Stimulated activated CD8-positive, alpha-beta memory T cell treated with anti-CD3 and anti-CD28 coated beads, Interleukin-15, amount 100 ng/mL, for 24 hours (primary cell): ENCODE data around the gene PDCD1LG2.
"Not testable (repeated sequence)": the region's sequence is repeated elsewhere in the genome, so short reads cannot be mapped to it uniquely, and the experiment has no call there.

ENCODE experiments used
- DNase-seq: peaks from one replicate; pipeline ENCODE4 v3.0.0-alpha.2; 2020; ENCODE audit warnings: low read depth

PDCD1LG2 gene

GRCh38 chr9:5566054-5566618, 55.8 kb downstream of the PDCD1LG2 start:
- DNase-seq: no peak

GRCh38 chr9:5568868-5569267, 58.5 kb downstream of the PDCD1LG2 start:
- DNase-seq: no peak

- no peak for DNase-seq
These were observed 59.1 kb downstream of the PDCD1LG2 start for GRCh38 chr9:5569409-5569808.

DNA sequence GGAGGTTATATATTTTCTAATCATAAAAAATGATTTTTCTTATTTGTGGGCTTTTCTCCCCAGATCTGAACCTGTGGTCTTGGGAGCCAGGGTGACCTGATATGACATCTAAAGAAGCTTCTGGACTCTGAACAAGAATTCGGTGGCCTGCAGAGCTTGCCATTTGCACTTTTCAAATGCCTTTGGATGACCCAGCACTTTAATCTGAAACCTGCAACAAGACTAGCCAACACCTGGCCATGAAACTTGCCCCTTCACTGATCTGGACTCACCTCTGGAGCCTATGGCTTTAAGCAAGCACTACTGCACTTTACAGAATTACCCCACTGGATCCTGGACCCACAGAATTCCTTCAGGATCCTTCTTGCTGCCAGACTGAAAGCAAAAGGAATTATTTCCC, 59.6 kb downstream of the PDCD1LG2 start:
- no peak for DNase-seq

DNA sequence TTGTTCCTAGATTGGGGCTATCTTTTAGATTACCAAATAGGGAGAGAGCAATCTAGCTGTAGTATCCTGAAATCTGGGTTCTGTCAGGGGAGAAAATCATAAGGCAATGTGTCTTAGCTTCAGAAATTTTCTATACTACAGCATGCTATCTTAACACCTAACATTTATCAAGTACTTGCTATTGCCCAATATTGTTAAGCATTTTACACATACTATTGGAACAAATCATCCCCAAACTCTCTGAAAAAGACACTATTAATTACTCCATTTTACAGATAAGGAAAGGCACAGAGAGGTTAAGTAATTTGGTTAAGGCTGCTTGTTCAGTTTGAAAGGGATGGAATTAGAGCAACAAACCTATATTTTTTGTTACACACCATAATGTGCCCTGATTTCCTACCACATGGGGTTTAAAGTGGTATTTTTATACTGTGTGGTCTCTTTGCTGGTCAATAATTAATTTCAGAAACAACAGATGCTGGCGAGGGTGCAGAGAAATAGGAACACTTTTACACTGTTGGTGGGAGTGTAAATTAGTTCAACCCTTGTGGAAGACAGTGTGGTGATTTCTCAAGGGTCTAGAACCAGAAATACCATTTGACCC, 61.4 kb downstream of the PDCD1LG2 start:
- DNase-seq: no peak

GRCh38 chr9:5574097-5574496, 63.8 kb downstream of the PDCD1LG2 start:
- DNase-seq: no peak

GRCh38 chr9:5575000-5575399, 64.7 kb downstream of the PDCD1LG2 start:
- no peak for DNase-seq

DNA sequence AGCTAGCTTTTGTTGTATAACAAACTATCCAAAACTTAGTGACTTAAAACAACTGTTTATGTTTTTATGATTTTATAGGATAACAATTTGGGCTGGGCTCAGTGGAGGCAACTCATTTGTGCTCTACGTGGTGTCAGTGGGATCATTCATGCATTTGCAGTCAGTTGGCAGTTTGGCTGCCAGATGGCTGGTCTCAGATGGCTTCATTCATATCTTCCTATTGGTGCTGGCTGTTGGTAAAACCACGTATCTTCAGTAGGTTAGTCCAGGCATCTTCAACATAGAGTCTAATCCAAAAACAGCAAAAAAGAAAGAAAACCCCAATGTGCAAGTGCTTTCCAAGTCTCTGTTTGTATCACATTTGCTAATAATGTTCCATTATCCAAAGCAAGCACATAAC, 66.9 kb downstream of the PDCD1LG2 start:
- no peak for DNase-seq

DNA sequence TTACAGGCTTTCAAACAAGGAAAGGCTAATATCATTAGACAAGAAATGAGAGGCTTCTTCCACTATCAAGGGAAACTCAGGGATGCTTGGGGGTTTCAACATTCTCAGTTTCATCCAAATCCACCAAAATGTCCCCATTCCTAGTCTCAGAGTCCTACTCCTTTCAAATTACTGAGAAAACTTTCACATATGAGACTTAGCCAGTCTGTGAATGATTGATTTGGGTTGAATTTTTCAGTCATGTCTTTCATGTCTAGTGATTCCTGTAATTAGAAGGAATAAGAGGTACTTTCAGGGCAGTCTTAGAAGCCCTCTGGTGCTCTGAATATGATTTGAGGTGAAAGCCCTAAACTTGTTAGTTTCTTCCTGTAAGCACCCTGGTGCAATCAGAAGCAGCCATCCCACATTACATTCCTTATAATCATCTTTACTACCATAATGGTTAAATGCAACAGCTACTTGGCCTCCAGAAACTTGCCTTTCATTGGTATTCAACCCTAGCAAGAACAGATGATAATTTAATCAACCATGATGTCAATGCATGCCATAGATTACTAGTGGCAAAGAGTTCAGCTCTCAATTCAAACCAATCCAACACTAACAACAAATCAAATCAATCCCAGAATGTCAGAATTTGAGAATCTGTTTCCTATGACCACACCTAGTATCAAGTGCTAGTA, 67.8 kb downstream of the PDCD1LG2 start:
- no peak for DNase-seq

DNA sequence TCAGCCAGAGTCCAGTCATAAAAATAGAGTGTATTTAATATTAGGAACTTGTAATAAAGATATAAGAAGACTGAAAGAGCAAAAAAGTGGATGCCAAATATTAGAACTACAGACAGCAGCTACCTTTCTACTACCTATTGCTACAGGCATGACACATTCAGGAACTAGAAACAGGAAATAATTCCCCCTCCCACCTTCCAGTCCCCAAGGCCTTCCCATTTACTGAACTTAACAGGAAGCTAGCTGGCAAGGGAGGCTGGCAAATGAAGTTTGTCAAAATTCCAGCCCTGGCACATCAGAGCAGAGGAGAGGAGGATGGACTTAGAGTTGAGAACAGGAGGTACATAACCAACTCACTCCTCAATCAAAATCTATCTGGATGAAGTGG, 68.4 kb downstream of the PDCD1LG2 start:
- DNase-seq: no peak

GRCh38 chr9:5579881-5580280, 69.5 kb downstream of the PDCD1LG2 start:
- DNase-seq: no peak

- DNase-seq: no peak
These were observed 70.3 kb downstream of the PDCD1LG2 start for GRCh38 chr9:5580650-5581049.

- DNase-seq: not testable (repeated sequence)
These were observed 71.4 kb downstream of the PDCD1LG2 start for GRCh38 chr9:5581706-5582105.

DNA sequence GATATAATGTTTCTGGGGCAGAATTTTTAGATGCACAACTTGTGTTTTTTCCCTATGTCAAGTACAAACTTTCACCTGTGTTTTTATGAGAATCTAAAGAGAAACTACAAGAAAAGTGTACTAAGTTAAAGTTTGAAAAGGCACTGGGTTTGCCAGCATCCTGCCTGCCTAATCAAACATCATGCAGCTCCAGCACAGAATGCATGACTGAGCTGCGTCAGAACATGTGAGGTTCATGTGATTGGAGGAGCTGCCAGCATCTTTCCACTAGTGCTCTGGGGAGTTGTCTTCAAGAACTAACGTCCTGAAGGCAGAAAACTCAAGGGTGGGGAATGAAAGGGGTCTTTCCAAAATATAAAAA, 72.5 kb downstream of the PDCD1LG2 start:
- no peak for DNase-seq

- no peak for DNase-seq
These were observed 76.1 kb downstream of the PDCD1LG2 start for GRCh38 chr9:5586391-5586802.

DNA sequence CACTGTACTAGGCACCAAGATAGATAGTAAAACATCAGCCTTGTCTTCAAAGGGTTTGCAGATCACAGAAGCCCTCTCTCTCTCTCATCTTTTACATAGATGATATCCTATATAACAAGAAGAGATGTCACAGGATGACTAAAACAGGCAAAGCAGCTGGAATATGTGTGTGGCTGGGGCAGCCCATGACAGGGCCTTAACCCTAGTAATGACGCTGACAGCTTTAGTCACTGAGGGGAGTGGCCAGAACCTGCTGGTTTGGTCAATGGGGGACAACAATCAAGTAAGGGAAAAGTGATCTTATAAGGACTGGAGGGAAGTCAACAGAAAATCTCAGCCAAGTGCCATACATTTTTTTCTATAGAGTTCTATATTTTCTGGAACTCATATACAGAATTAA, 76.7 kb downstream of the PDCD1LG2 start:
- no peak for DNase-seq

DNA sequence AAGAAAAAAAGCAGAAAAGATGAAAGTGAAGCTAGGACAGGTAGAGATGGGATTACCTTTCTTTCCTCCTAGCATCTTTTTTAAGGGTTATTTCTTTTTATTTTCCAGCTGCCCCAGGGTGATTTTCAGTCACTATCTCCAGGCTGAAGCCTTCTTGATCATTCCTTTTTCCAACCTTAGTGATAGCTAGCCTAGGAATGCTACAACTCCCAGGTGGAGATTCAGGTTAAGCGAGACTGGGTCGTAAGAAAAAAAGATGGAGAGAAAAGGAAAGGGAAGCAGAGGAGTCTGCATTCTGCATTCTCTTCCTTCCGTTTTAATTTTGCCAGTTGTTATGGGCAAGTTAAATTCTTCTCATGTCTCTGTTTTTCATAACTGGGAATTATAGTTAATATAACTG, 81.9 kb downstream of the PDCD1LG2 start:
- no peak for DNase-seq

DNA sequence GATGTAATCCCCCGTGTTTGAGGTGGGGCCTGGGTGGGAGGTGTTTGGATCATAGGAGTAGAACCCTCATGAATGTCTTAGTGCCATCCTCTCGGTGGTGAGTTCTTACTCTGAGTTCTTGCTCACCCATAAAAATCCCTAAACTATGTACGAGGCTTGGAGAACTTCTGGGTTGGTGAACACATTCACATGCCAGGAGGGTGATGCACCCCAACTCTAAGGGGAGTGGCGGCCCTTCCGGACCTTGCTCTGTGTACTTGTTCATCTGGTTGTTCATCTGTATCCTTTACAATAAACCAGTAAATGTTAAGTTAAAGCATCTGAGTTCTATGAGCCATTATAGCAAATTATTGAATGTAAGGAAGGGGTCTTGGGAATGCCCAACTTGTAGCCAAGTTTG, 82.6 kb downstream of the PDCD1LG2 start:
- no peak for DNase-seq

DNA sequence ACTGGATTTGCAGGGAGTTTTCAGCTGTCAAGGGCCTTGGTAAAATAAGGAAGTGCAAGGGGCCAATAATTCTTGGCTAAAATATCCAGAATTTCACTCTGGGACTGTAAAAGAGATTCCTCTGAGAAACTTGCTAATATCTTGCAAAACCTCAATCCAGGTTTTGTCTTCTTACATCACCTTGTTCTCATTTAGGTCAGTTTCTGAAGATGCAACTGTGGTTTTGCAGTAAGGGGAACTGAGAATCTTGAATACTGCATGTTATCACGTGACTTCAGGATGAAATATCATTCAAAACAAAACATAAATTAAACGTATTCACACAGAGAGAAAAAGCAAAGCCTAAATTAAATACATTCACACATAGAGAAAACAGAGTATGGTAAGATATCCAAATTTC, 83.6 kb downstream of the PDCD1LG2 start:
- no peak for DNase-seq

DNA sequence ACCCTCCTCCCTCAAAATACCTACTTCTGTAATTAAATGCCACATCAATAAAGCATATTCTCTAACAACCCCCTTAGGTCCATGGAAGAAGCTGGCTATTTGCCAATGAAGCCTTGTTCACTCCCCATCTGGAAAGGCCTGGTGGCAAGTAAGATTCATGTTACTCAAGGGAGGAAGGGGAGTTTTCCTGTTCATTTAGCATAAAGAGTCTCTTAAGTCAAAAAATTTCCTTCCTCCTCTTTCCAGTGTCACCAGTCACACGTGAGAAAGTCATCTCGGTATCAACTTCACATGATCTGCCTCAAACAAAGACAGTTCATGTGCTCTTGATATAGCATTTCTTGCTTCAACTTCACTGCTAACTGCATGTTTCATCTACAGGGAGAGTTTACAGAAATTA, 85.8 kb downstream of the PDCD1LG2 start:
- no peak for DNase-seq

DNA sequence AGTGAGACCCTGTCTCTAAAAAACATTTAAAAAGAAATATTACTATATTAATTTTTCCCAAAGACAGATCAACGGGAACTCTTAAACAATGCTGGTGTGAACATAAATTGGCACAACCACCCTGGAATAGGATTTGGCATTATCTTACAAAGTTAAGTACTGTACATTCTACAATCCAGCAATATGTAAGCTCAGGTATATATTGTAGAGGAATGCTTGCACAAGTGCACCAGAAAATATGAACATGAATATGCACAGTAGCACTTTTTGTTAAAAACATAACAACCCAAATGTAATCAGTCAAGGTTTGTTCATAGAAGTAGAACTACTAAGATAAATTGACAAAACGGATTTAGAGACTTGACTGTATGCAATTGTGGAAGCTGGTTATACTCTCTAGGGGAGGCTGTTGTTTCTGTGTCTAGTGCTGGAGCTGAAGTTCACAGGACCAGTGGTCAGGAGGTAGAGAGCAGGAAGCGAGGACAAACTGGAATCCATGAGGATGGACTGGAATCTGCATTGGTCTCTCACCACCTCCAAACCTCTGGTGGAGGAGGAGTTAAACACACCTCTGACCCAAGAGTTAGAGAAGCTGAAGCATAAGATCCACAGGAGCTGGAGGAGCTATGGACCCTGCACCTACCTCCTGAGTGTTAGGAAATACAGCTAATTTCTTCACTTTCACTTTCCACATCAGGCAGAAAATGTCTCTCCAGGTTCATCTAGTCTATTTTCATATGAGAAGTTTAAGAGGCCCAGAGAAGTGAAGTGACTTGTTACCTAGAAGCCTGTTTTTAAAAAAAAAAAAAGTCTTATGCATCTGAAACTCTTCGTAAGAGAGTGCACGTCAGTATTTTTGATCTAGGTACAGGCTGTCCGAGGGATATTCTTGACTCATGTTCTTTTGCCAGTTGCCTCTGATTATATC, 98.2 kb downstream of the PDCD1LG2 start:
- DNase-seq: no peak

- DNase-seq: no peak
These were observed 98.9 kb downstream of the PDCD1LG2 start for GRCh38 chr9:5609226-5609596.

DNA sequence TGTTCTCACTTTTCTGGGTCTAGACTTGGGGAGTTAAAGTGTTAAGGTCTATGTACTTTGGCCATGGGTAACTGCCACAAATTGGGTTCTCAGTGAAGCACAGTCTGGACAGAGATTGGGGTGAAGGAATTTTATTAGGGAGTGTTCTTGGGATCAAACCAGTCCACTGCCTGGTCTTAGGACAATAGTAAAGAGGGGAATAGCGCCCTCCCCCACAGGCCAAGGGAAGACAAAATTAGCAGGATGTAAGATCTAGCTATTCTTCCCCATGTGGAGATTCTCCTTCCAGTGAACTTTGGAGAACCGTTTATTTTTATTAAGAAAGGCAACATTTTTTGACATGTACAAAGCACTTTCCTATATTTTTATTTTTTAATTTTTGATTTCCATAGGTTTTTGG, 100.2 kb downstream of the PDCD1LG2 start:
- DNase-seq: no peak
